Gastrocnemius medialis (tissue), 4 donors: ENCODE data around the gene ARL6IP5.

Source experiments
- CTCF ChIP-seq, 5 experiments: fragments of 450-650 bp in 3 of 5; fragments of 200-600 bp in 2 of 5; sonication (generic) in 2 of 5; IDR thresholded peaks in 4 of 5; conservative IDR thresholded peaks in 1 of 5; 1 replicate in 4 of 5; 2 replicates in 1 of 5; pipeline ENCODE4 v1.5.1; 2016 to 2019; ENCODE audit warnings: antibody characterized with exemption in 5 of 5, mild to moderate bottlenecking in 3 of 5, moderate library complexity in 3 of 5
- POLR2A ChIP-seq, 2 donors: fragments of 450-650 bp; IDR thresholded peaks; one replicate each; pipeline ENCODE4 v1.6.1; 2017; ENCODE audit warnings: antibody characterized with exemption in 2 of 2, mild to moderate bottlenecking in 2 of 2, moderate library complexity in 2 of 2

GRCh38 chr3:69072928-69073327 is 11.8 kb upstream of the ARL6IP5 start:
- TF ChIP-seq CTCF (IDR thresholded peaks at IDR 0.05 in 4 of 5, conservative IDR thresholded peaks at IDR 0.05 in 1 of 5), result no peak
- no peak for TF ChIP-seq POLR2A (IDR thresholded peaks at IDR 0.05)
